Measurements from ENCODE around the gene FERMT3.

- TF ChIP-seq ZNF274 (IDR thresholded peaks at IDR 0.05; ENCODE audit: low read depth, low read length): no peak
- no peak for TF ChIP-seq SUZ12 (IDR thresholded peaks at IDR 0.05; ENCODE audit: extremely low read depth, insufficient read depth, insufficient read length)
These were observed 16.1 kb downstream of the FERMT3 start for GRCh38 chr11:64222651-64223000.
